Omental fat pad (tissue), 4 donors: ENCODE results near the gene KCNK6. TPM values are rescaled to one million over a fixed set of nuclear protein-coding genes. Genes with fewer than 3 reads are reported as not detected.

Source experiments
- ATAC-seq: fragments of 150-250 bp; one replicate; pipeline ENCODE4 v1.9.1; 2016; ENCODE audit warnings: mild to moderate bottlenecking, moderate library complexity; ENCODE audit not compliant: low FRiP score
- DNase-seq: peaks from one replicate; pipeline ENCODE4 v3.0.0-alpha.2; 2019; ENCODE audit warnings: low spot score
- CTCF ChIP-seq, 3 donors: fragments of 450-650 bp; IDR thresholded peaks; one replicate each; pipeline ENCODE4 v1.5.1; 2016 to 2017; ENCODE audit warnings: antibody characterized with exemption in 3 of 3, mild to moderate bottlenecking in 3 of 3, moderate library complexity in 2 of 3
- total RNA-seq, 4 donors: library from RNA; depleted of rRNA; stranded (reverse); fragments of >200 nt; gene quantifications; one replicate each; pipeline ENCODE4 v1.1.0, GENCODE V29; 2016

The KCNK6 gene
- total RNA-seq, 4 donors from 2014 or later = 4.1 to 11.4 (median 7.2) TPM

- DNase-seq (no peak), ATAC-seq (no peak)
- no peak for TF ChIP-seq CTCF (IDR thresholded peaks at IDR 0.05)
These were observed 12.6 kb upstream of the KCNK6 start for GRCh38 chr19:38307076-38307475.

GRCh38 chr19:38307597-38307996 is 12.0 kb upstream of the KCNK6 start:
- DNase-seq (no peak), ATAC-seq (no peak)
- no peak for TF ChIP-seq CTCF (IDR thresholded peaks at IDR 0.05)

- no peak for ATAC-seq
These were observed 11.5 kb upstream of the KCNK6 start for GRCh38 chr19:38308006-38308766.

GRCh38 chr19:38308926-38309614 is 10.6 kb upstream of the KCNK6 start:
- no peak for TF ChIP-seq CTCF (IDR thresholded peaks at IDR 0.05)
- DNase-seq = no peak
- no peak for ATAC-seq

More at GRCh38 chr19:38308006-38308766, 11.5 kb upstream of the KCNK6 start:
- no peak for TF ChIP-seq CTCF (IDR thresholded peaks at IDR 0.05)
- DNase-seq = no peak

- TF ChIP-seq CTCF (IDR thresholded peaks at IDR 0.05) = no peak
- ATAC-seq (no peak), DNase-seq (no peak)
These were observed 9.9 kb upstream of the KCNK6 start for GRCh38 chr19:38309615-38310278.

- TF ChIP-seq CTCF (IDR thresholded peaks at IDR 0.05) = no peak
- no peak for ATAC-seq
These were observed 9.4 kb upstream of the KCNK6 start for GRCh38 chr19:38310279-38310670.

More at GRCh38 chr19:38310279-38310670, 9.4 kb upstream of the KCNK6 start:
- DNase-seq = no peak
